NCI-H2196 (cell line): Measurements from ENCODE around the gene SCNM1.

Experiments used
- DNase-seq: peaks from one replicate; lab custom pipeline; 2025; ENCODE audit not compliant: unreplicated experiment; lab: John Stamatoyannopoulos, UW

The SCNM1 gene, protein sequence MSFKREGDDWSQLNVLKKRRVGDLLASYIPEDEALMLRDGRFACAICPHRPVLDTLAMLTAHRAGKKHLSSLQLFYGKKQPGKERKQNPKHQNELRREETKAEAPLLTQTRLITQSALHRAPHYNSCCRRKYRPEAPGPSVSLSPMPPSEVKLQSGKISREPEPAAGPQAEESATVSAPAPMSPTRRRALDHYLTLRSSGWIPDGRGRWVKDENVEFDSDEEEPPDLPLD

DNA sequence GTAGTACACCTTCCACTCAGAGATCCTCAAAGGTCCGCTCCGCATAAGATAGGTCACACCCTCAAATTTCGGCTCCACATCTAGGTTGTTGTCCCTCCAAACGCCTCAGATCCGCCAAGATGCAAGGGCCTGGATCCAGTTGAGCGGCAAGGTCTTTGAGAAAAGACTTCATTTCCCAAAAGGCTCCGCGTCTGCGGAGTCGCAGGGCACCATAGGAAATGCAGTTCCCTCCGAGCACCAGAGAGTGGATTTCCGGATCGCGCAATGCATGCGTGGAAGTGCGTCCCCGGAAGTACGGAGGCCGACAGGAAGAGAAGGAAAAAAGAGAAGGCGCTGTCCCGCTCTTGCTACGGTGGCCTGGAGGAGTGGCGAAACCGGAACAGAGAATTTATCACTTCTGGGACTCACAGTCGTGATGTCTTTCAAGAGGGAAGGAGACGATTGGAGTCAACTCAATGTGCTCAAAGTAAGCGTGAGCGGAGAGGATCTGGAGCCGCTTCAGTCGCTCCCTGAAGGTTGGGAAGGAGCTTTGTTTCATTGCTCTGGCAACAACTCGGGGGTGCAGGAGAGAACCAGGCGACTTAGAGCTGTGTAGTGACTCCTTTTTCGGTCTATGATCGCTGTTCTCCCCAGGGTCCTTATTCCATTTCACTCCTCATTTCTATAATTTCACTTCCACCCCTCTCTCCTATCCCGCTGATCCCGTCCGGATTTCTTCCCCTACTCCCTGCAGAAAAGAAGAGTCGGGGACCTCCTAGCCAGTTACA lies at the start of gene SCNM1, which contains the start of gene LYSMD1:
Gene SCNM1 (plus strand): TSS at position 407 of the 767 bp plus-strand sequence. CDS start 9 bp downstream, at position 416.
Gene LYSMD1 (minus strand): TSS at position 165 of the 767 bp plus-strand sequence. CDS start 644 bp downstream, outside the sequence.
- peak; percentile 98 for DNase-seq

- no peak for DNase-seq
These were observed 41.1 kb upstream of the SCNM1 start for GRCh38 chr1:151124763-151125403.

- no peak for DNase-seq
These were observed 37.1 kb upstream of the SCNM1 start for GRCh38 chr1:151128800-151129199.

- no peak for DNase-seq
These were observed 34.9 kb upstream of the SCNM1 start for GRCh38 chr1:151130987-151131586.

DNA sequence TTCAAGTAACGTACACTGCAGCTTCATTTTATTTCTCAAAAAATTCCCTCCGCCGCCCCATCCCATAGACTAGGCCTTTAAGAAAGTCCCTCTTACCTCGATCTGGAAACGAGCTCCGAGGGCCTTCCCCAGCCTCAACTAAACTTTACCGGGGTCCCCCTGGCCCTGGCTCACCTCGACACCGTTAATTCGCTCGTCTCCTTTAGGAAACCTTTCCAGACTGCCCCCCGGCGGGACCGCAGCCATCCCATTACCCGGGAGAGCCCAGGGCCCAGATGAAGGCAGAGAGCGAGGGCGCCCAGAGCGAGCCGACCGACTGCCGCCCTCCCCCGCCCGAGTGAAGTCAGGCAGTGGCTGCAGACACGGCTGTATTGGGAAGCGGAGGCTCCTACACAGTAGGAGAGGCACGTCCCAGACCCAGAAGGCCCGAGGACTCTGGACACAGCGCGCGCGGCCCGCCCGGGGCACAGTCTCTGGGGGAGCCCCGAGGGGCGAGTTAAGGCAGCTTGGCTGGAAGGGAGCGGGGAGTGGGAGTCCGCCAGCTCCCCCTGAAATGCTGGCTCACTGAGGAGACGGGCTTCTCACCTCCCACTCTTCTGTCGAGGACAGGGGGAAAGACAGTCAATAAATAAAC lies 34.1 kb upstream of the SCNM1 start:
- DNase-seq: no peak

GRCh38 chr1:151132335-151133017 lies 33.5 kb upstream of the SCNM1 start:
- no peak for DNase-seq

- no peak for DNase-seq
These were observed 32.7 kb upstream of the SCNM1 start for GRCh38 chr1:151133018-151133806.

DNA sequence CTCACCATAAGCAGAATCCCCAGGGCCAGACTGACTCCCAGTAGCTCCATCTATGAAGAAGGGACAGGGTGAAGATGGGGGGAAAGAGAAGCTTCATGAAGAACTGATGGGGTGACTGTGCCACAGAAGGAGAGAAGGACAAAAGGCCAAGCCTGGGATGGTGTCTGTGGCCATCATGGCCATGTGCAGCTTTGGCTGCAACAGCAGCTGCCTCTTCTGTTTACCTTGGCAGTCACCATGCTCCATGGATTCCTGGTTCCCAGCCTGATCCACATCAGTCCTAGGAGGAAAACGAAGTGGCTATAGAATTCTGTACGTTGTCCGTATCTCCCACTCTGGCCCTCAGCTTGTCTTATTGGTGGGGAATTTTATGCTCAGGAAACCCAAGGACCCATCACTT lies 31.5 kb upstream of the SCNM1 start:
- DNase-seq: no peak

- DNase-seq: no peak
These were observed 31.0 kb upstream of the SCNM1 start for GRCh38 chr1:151134991-151135390.

GRCh38 chr1:151135433-151136385 lies 30.2 kb upstream of the SCNM1 start:
- DNase-seq: no peak

- DNase-seq: no peak
These were observed 28.2 kb upstream of the SCNM1 start for GRCh38 chr1:151137789-151138188.

- DNase-seq: no peak
These were observed 23.4 kb upstream of the SCNM1 start for GRCh38 chr1:151142411-151143056.

GRCh38 chr1:151143057-151143435 lies 22.9 kb upstream of the SCNM1 start:
- DNase-seq: no peak

DNA sequence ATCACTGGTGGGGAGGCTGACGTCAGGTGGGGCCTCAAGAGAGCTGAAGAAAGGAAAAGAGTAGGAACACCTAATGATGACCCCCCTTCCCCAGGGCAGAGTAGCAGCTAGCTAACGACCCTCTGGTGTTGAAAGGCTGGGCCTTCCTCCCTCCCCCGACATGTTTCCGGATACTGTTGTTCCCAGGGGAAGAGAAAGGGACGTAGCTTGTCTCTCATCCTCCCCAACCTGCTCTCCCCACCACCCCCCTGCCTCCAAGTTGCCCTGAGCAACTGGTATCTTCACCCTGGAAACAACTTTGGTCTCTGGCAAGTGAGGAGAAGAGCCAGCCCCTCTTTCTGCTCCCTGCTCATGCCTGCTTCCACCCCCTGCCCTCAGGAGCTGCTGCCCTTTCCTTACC lies 22.0 kb upstream of the SCNM1 start:
- DNase-seq: no peak

DNA sequence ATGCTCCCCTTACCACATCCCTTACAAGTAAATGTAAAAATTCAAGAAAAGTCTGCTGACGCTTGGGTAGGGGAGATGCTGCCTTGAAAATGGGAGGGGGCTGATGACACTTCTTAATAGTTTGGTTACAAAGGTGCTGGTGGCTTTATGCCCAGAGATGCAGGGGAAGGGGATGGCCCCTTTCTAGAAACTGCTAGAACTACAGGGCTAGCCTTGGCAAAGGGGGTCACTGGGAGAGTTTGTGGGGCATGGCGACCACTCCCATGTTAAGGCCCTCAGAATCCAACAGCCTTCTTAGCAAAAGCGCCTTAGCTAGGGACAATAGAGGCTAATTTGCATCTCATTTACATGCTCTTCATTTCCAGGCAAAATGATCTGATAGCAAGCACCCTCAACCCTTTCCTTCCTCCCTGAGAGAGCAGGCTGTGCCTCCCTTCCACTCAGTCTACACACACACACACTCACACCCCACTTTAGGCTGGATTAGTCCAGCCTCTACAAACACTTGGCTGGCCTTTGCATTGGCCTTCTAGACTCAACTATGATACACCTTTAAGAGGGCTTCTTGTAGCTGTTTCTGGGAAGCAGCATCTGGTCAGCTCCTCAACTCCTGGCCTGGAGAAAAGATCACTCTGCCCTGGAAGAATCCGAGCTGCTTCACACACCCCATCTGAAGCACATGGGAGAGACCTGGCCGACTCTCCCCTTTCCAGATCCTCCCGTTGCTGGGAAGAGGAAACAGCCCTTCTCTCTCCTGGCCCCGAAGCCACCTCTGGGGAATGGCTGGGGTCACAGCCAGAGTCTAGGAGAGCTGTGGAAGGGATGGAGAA lies 21.3 kb upstream of the SCNM1 start:
- DNase-seq: no peak

GRCh38 chr1:151145304-151146071 lies 20.5 kb upstream of the SCNM1 start:
- DNase-seq: no peak

- DNase-seq: no peak
These were observed 19.9 kb upstream of the SCNM1 start for GRCh38 chr1:151146072-151146411.
